Hepatocyte (in vitro differentiated cells): ENCODE results near the gene CLMP. TPM values are rescaled to one million over a fixed set of nuclear protein-coding genes. Genes with fewer than 3 reads are reported as not detected.

Experiments
- DNase-seq: peaks from one replicate; pipeline ENCODE4 v3.0.0-alpha.2; 2016; ENCODE audit warnings: low spot score
- H2AFZ ChIP-seq: fragments of 200-600 bp; sonication (generic); 2 replicates; pipeline ENCODE4 v1.6.0; 2016; ENCODE audit warnings: antibody characterized with exemption, mild to moderate bottlenecking
- H3K27ac ChIP-seq: fragments of 200-600 bp; sonication (generic); 2 replicates; pipeline ENCODE4 v1.5.1; 2016; ENCODE audit warnings: mild to moderate bottlenecking
- H3K27me3 ChIP-seq: fragments of 200-600 bp; sonication (generic); 2 replicates; pipeline ENCODE4 v1.6.1; 2016
- H3K36me3 ChIP-seq: fragments of 200-600 bp; sonication (generic); replicated peaks from 2 replicates; pipeline ENCODE4 v1.5.1; 2016; ENCODE audit warnings: low read depth; ENCODE audit not compliant: insufficient read depth
- H3K4me1 ChIP-seq: fragments of 200-600 bp; sonication (generic); 2 replicates; pipeline ENCODE4 v1.5.1; 2016; ENCODE audit warnings: mild to moderate bottlenecking, moderate library complexity; ENCODE audit not compliant: insufficient read depth
- H3K4me2 ChIP-seq: fragments of 200-600 bp; sonication (generic); 2 replicates; pipeline ENCODE4 v1.6.0; 2016
- H3K4me3 ChIP-seq: fragments of 200-600 bp; sonication (generic); 2 replicates; pipeline ENCODE4 v1.5.1; 2016; ENCODE audit warnings: mild to moderate bottlenecking
- H3K79me2 ChIP-seq: fragments of 200-600 bp; sonication (generic); 2 replicates; pipeline ENCODE4 v1.6.0; 2017; ENCODE audit warnings: mild to moderate bottlenecking
- H3K9me2 ChIP-seq: fragments of 200-600 bp; sonication (generic); replicated peaks from 2 replicates; pipeline ENCODE4 v1.6.0; 2017; ENCODE audit warnings: mild to moderate bottlenecking; ENCODE audit not compliant: insufficient read depth
- H3K9me3 ChIP-seq: fragments of 200-600 bp; sonication (generic); 2 replicates; pipeline ENCODE4 v1.5.1; 2016; ENCODE audit warnings: low read depth, mild to moderate bottlenecking
- H4K20me1 ChIP-seq: fragments of 200-600 bp; sonication (generic); 2 replicates; pipeline ENCODE4 v1.6.0; 2016; ENCODE audit warnings: mild to moderate bottlenecking; ENCODE audit not compliant: insufficient read depth, poor library complexity, severe bottlenecking
- EZH2 ChIP-seq: fragments of 200-600 bp; sonication (generic); IDR thresholded peaks from 2 replicates; pipeline ENCODE4 v1.6.1; 2016; ENCODE audit warnings: antibody characterized with exemption, mild to moderate bottlenecking, borderline replicate concordance
- EZH2phosphoT487 ChIP-seq: fragments of 200-600 bp; sonication (generic); IDR thresholded peaks from one replicate; pipeline ENCODE4 v1.6.1; 2018; ENCODE audit warnings: antibody characterized with exemption, mild to moderate bottlenecking, low read depth, moderate library complexity; ENCODE audit not compliant: unreplicated experiment, severe bottlenecking
- WGBS: methylation state at CpG from one replicate; pipeline ENCODE4 v1.1.6; 2016; ENCODE audit warnings: low lambda C conversion rate; ENCODE audit errors: missing lambda C conversion rate; 5-methylcytosine and 5-hydroxymethylcytosine counted together
- polyA plus RNA-seq: library from polyadenylated mRNA; unstranded; fragments of >200 nt; fragmentation: Nextera tagmentation; extraction: Ambion mirVana; gene quantifications from 2 replicates; pipeline ENCODE4 v1.2.1, GENCODE V29; 2016
- total RNA-seq: library from RNA; depleted of rRNA; stranded (reverse); fragments of >200 nt; gene quantifications from 2 replicates; pipeline ENCODE4 v1.2.3, GENCODE V29; 2014
- TF ChIP-seq, protein P1 (sequence below): fragments of 200-600 bp; sonication (generic); IDR thresholded peaks from 2 replicates; pipeline ENCODE4 v1.5.1; 2016; ENCODE audit warnings: antibody characterized with exemption, mild to moderate bottlenecking; ENCODE audit not compliant: poor library complexity

The CLMP gene
- total and polyA plus RNA-seq, 2 experiments from 2014 or later = 23.3 to 59.4 TPM

DNA sequence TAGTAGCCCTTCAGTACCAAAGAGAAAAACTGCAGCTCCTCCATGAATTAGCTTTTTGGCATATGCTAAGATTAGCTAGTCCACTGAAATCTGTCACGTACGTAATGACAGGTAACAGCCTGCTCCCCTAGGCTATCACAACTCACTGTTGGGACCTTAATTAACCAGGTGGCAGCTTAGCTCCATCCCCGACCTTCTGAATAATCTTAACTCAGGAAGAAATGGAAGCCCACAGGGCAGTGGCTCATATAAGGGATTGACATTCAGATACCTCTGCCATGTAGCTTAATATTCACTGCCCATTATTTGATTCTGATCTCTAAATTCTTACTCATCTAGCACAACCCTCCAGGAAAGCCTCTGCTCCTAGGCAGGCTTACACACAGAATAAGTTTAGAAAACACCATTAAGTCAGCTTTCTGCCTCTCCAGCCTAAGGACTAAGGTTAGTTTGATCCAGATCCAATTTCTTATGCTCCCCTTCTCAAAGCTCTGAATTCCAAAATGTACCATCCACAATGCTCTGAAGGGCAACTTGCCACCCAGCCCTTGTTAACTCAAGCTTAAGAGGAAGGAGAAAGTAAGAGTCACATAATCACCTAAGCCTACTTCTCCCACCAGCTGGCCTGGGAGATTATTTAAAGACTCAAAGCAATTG, 138.1 kb downstream of the CLMP start:
- no peak for DNase-seq
- no peak for TF ChIP-seq EZH2phosphoT487
- no peak for TF ChIP-seq EZH2
- TF ChIP-seq, protein P1, sequence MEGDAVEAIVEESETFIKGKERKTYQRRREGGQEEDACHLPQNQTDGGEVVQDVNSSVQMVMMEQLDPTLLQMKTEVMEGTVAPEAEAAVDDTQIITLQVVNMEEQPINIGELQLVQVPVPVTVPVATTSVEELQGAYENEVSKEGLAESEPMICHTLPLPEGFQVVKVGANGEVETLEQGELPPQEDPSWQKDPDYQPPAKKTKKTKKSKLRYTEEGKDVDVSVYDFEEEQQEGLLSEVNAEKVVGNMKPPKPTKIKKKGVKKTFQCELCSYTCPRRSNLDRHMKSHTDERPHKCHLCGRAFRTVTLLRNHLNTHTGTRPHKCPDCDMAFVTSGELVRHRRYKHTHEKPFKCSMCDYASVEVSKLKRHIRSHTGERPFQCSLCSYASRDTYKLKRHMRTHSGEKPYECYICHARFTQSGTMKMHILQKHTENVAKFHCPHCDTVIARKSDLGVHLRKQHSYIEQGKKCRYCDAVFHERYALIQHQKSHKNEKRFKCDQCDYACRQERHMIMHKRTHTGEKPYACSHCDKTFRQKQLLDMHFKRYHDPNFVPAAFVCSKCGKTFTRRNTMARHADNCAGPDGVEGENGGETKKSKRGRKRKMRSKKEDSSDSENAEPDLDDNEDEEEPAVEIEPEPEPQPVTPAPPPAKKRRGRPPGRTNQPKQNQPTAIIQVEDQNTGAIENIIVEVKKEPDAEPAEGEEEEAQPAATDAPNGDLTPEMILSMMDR = no peak
- Histone ChIP-seq H3K27me3 (no peaks in the 10 kb centered on the region), H2AFZ (no peak overlapping the region), H3K36me3 (peaks cover 3% of the 10 kb centered on the region), H3K9me3 (no peaks in the 10 kb centered on the region), H3K79me2 (peaks cover 41% of the 10 kb centered on the region), H4K20me1 (peaks cover 74% of the 10 kb centered on the region), H3K4me3 (no peak overlapping the region), H3K4me1 (peaks cover 11% of the 10 kb centered on the region), H3K27ac (peak overlapping the region; percentile 47), H3K4me2 (peak overlapping the region; percentile 26), H3K9me2 (no peaks in the 10 kb centered on the region)
- 82% methylated on average over 3 of the region's 3 CpGs for WGBS

DNA sequence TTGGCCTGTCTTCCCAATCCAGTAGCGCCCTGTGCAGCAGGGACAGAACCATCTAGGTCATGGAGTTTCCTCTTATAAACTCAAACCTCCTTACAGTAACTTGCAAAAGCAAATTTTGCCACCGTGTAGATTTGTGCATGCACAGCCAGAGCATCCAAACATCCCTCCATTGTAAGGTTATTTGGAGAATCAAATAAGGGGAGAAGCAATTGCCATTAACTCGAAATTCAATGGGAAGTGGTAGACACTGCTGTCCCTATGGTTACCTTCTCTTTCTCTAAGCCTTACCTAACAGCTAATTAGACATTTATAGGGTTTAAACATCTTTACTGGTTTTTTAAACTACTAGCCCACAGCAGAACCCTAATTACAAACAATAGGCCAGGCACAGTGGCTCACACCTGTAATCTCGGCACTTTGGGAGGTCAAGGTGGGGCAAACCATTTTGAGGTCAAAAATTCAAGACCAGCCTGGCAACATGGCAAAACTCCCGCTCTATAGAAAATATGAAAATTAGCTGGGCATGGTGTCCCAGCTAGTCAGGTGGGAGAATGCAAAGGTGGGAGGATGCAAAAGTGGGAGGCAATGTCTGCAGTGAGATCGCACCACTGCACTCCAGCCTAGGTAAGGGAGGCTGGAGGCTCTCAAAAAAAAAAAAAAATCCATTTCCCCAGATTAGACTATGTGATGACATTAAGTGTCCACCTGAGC, 139.7 kb downstream of the CLMP start:
- DNase-seq = no peak
- no peak overlapping the region for H3K4me3 ChIP-seq
- no peaks in the 10 kb centered on the region for H3K9me2 ChIP-seq
- peaks cover 3% of the 10 kb centered on the region for H3K36me3 ChIP-seq
- H3K27me3 ChIP-seq = no peaks in the 10 kb centered on the region
- 75% methylated on average over 6 of the region's 6 CpGs for WGBS
- H3K4me1 ChIP-seq = peaks cover 11% of the 10 kb centered on the region
- no peak overlapping the region for H3K4me2 ChIP-seq
- H3K27ac ChIP-seq = no peak overlapping the region
- no peak overlapping the region for H2AFZ ChIP-seq
- TF ChIP-seq, protein P1 = no peak
- TF ChIP-seq EZH2phosphoT487 (no peak), EZH2 (no peak)
- H3K79me2 ChIP-seq = peaks cover 26% of the 10 kb centered on the region
- H3K9me3 ChIP-seq = no peaks in the 10 kb centered on the region
- H4K20me1 ChIP-seq = peaks cover 59% of the 10 kb centered on the region

DNA sequence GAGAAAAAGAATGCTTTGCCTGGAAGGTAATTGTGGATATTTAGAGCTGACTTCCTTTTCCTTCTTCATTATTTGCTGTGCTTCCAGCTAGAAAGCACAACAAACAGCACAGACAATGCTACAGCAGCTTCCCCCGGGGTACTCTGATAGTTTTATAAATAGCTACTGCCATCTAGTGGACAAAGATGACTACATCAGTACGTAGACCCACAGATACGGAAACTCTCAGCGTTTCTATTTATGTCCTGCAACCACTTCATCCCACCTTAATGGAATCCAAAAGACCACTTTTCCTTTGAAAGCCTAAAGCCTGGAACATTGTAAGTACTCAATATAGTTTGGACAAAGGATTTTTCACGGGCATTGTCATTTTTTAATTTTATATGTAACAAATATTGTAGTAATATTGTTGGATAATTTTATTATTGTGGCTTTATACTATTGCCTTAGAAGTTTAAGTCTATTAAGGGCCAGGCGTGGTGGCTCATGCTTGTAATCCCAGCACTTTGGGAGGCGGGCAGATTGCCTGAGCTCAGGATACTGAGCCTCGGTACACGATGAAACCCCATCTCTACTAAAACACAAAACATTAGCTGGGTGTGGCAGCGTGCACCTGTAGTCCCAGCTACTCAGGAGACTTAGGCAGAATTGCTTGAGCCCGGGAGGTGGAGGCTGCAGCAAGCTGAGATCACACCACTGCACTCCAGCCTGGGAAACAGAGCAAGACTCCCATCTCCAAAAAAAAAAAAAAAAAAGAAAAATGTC, 140.6 kb downstream of the CLMP start:
- no peak overlapping the region for H3K4me2 ChIP-seq
- H2AFZ ChIP-seq = no peak overlapping the region
- peaks cover 18% of the 10 kb centered on the region for H3K79me2 ChIP-seq
- peaks cover 3% of the 10 kb centered on the region for H3K36me3 ChIP-seq
- no peak overlapping the region for H3K4me3 ChIP-seq
- peaks cover 8% of the 10 kb centered on the region for H3K4me1 ChIP-seq
- no peaks in the 10 kb centered on the region for H3K9me2 ChIP-seq
- H4K20me1 ChIP-seq = peaks cover 51% of the 10 kb centered on the region
- H3K27me3 ChIP-seq = no peaks in the 10 kb centered on the region
- H3K9me3 ChIP-seq = no peaks in the 10 kb centered on the region
- peak; percentile 88 for DNase-seq
- no peak for TF ChIP-seq EZH2
- TF ChIP-seq EZH2phosphoT487 = no peak
- TF ChIP-seq, protein P1 = peak; percentile 78
- H3K27ac ChIP-seq = no peak overlapping the region
- WGBS = 28% methylated on average over 11 of the region's 11 CpGs
